ENCODE results near the gene DNAH17.

Gene DNAH17

DNA sequence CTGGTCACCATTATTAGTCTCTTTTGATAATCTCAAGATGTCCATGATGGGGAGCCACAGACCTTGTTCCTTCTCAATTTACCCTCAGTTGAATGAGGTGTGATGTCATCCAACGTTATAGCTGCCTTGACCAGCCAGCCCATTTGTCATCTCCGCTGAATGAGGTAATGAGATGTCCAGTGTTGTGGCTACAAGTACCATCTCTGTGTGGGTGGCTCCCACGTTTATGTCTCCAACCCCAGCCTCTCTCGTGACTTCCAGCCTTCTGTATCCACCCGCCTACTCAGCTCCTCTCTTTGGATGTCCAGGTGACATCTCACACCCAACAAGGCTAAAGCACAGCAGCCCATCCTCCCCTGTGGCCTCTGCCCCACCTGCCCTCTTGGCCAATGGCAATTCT, 18.2 kb downstream of the DNAH17 start (continued):
- TF ChIP-seq, protein P1, sequence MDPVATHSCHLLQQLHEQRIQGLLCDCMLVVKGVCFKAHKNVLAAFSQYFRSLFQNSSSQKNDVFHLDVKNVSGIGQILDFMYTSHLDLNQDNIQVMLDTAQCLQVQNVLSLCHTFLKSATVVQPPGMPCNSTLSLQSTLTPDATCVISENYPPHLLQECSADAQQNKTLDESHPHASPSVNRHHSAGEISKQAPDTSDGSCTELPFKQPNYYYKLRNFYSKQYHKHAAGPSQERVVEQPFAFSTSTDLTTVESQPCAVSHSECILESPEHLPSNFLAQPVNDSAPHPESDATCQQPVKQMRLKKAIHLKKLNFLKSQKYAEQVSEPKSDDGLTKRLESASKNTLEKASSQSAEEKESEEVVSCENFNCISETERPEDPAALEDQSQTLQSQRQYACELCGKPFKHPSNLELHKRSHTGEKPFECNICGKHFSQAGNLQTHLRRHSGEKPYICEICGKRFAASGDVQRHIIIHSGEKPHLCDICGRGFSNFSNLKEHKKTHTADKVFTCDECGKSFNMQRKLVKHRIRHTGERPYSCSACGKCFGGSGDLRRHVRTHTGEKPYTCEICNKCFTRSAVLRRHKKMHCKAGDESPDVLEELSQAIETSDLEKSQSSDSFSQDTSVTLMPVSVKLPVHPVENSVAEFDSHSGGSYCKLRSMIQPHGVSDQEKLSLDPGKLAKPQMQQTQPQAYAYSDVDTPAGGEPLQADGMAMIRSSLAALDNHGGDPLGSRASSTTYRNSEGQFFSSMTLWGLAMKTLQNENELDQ (tag by site-specific recombination; IDR thresholded peaks at IDR 0.05; ENCODE audit: low read depth) = no peak
- TF ChIP-seq ZNF266 (tag by site-specific recombination; IDR thresholded peaks at IDR 0.05; ENCODE audit: low read depth) = no peak
- TF ChIP-seq ZNF654 (tag by site-specific recombination; IDR thresholded peaks at IDR 0.05; ENCODE audit: low read depth) = peak; percentile 16; the same call in 1 of the 2 replicates
- TF ChIP-seq, protein P2, sequence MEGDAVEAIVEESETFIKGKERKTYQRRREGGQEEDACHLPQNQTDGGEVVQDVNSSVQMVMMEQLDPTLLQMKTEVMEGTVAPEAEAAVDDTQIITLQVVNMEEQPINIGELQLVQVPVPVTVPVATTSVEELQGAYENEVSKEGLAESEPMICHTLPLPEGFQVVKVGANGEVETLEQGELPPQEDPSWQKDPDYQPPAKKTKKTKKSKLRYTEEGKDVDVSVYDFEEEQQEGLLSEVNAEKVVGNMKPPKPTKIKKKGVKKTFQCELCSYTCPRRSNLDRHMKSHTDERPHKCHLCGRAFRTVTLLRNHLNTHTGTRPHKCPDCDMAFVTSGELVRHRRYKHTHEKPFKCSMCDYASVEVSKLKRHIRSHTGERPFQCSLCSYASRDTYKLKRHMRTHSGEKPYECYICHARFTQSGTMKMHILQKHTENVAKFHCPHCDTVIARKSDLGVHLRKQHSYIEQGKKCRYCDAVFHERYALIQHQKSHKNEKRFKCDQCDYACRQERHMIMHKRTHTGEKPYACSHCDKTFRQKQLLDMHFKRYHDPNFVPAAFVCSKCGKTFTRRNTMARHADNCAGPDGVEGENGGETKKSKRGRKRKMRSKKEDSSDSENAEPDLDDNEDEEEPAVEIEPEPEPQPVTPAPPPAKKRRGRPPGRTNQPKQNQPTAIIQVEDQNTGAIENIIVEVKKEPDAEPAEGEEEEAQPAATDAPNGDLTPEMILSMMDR (tag by site-specific recombination; IDR thresholded peaks at IDR 0.05) = no peak
- TF ChIP-seq, protein P3, sequence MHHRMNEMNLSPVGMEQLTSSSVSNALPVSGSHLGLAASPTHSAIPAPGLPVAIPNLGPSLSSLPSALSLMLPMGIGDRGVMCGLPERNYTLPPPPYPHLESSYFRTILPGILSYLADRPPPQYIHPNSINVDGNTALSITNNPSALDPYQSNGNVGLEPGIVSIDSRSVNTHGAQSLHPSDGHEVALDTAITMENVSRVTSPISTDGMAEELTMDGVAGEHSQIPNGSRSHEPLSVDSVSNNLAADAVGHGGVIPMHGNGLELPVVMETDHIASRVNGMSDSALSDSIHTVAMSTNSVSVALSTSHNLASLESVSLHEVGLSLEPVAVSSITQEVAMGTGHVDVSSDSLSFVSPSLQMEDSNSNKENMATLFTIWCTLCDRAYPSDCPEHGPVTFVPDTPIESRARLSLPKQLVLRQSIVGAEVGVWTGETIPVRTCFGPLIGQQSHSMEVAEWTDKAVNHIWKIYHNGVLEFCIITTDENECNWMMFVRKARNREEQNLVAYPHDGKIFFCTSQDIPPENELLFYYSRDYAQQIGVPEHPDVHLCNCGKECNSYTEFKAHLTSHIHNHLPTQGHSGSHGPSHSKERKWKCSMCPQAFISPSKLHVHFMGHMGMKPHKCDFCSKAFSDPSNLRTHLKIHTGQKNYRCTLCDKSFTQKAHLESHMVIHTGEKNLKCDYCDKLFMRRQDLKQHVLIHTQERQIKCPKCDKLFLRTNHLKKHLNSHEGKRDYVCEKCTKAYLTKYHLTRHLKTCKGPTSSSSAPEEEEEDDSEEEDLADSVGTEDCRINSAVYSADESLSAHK (tag by site-specific recombination; IDR thresholded peaks at IDR 0.05) = no peak
- no peak for TF ChIP-seq ZNF341 (tag by site-specific recombination; IDR thresholded peaks at IDR 0.05; ENCODE audit: low read depth)
- TF ChIP-seq GLIS1 (tag by site-specific recombination; IDR thresholded peaks at IDR 0.05) = no peak
- TF ChIP-seq ZNF629 (tag by site-specific recombination; IDR thresholded peaks at IDR 0.05) = no peak
- TF ChIP-seq, protein P4, sequence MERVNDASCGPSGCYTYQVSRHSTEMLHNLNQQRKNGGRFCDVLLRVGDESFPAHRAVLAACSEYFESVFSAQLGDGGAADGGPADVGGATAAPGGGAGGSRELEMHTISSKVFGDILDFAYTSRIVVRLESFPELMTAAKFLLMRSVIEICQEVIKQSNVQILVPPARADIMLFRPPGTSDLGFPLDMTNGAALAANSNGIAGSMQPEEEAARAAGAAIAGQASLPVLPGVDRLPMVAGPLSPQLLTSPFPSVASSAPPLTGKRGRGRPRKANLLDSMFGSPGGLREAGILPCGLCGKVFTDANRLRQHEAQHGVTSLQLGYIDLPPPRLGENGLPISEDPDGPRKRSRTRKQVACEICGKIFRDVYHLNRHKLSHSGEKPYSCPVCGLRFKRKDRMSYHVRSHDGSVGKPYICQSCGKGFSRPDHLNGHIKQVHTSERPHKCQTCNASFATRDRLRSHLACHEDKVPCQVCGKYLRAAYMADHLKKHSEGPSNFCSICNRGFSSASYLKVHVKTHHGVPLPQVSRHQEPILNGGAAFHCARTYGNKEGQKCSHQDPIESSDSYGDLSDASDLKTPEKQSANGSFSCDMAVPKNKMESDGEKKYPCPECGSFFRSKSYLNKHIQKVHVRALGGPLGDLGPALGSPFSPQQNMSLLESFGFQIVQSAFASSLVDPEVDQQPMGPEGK (tag by site-specific recombination; IDR thresholded peaks at IDR 0.05) = no peak
- TF ChIP-seq TRIM28 (IDR thresholded peaks at IDR 0.05; ENCODE audit: borderline replicate concordance, low read length) = no peak
- no peak for TF ChIP-seq ZSCAN23 (tag by site-specific recombination; IDR thresholded peaks at IDR 0.05)
- TF ChIP-seq ZNF776 (tag by site-specific recombination; IDR thresholded peaks at IDR 0.05; ENCODE audit: borderline replicate concordance) = no peak
- no peak for TF ChIP-seq ZNF350 (tag by site-specific recombination; IDR thresholded peaks at IDR 0.05)
- TF ChIP-seq ZNF626 (tag by site-specific recombination; IDR thresholded peaks at IDR 0.05) = no peak
- TF ChIP-seq, protein P5, sequence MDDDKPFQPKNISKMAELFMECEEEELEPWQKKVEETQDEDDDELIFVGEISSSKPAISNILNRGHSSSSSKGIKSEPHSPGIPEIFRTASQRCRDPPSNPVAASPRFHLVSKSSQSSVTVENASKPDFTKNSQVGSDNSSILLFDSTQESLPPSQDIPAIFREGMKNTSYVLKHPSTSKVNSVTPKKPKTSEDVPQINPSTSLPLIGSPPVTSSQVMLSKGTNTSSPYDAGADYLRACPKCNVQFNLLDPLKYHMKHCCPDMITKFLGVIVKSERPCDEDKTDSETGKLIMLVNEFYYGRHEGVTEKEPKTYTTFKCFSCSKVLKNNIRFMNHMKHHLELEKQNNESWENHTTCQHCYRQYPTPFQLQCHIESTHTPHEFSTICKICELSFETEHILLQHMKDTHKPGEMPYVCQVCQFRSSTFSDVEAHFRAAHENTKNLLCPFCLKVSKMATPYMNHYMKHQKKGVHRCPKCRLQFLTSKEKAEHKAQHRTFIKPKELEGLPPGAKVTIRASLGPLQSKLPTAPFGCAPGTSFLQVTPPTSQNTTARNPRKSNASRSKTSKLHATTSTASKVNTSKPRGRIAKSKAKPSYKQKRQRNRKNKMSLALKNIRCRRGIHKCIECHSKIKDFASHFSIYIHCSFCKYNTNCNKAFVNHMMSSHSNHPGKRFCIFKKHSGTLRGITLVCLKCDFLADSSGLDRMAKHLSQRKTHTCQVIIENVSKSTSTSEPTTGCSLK (tag by site-specific recombination; IDR thresholded peaks at IDR 0.05) = no peak
- TF ChIP-seq, protein P6, sequence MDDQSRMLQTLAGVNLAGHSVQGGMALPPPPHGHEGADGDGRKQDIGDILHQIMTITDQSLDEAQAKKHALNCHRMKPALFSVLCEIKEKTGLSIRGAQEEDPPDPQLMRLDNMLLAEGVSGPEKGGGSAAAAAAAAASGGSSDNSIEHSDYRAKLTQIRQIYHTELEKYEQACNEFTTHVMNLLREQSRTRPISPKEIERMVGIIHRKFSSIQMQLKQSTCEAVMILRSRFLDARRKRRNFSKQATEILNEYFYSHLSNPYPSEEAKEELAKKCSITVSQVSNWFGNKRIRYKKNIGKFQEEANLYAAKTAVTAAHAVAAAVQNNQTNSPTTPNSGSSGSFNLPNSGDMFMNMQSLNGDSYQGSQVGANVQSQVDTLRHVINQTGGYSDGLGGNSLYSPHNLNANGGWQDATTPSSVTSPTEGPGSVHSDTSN (CRISPR knock-in tag; IDR thresholded peaks at IDR 0.05) = no peak
- no peak; the same call in 1 of the 2 replicates for TF ChIP-seq ZNF394 (tag by site-specific recombination; IDR thresholded peaks at IDR 0.05; ENCODE audit: borderline replicate concordance)
- no peak; the same call in 1 of the 2 replicates for TF ChIP-seq GLIS2 (tag by site-specific recombination; IDR thresholded peaks at IDR 0.05)
- TF ChIP-seq ZNF324 (tag by site-specific recombination; IDR thresholded peaks at IDR 0.05) = no peak

All from HEK293 (cell line).